Endodermal cell (in vitro differentiated cells): Measurements from ENCODE around the gene BLZF1. TPM values are rescaled to one million over a fixed set of nuclear protein-coding genes. Genes with fewer than 3 reads are reported as not detected.

ENCODE experiments used
- DNase-seq: peaks from one replicate; pipeline ENCODE4 v3.0.0-alpha.2; 2017
- H3K27ac ChIP-seq: 2 replicates; pipeline ENCODE4 v1.5.1; 2013; ENCODE audit warnings: mild to moderate bottlenecking, low read depth, low read length, moderate library complexity
- H3K27me3 ChIP-seq: 2 replicates; pipeline ENCODE4 v1.6.1; 2013; ENCODE audit warnings: mild to moderate bottlenecking, low read length, moderate library complexity; ENCODE audit not compliant: insufficient read depth, control insufficient read depth, poor library complexity, severe bottlenecking
- H3K36me3 ChIP-seq: 2 replicates; pipeline ENCODE4 v1.7.0; 2013; ENCODE audit warnings: mild to moderate bottlenecking, low read length, moderate library complexity; ENCODE audit not compliant: control insufficient read depth, insufficient read depth
- H3K4me1 ChIP-seq: one replicate; pipeline ENCODE4 v1.7.0; 2013; ENCODE audit warnings: low read length; ENCODE audit not compliant: control insufficient read depth, insufficient read depth
- H3K4me3 ChIP-seq: 2 replicates; pipeline ENCODE4 v1.5.1; 2013; ENCODE audit warnings: mild to moderate bottlenecking, low read length, moderate library complexity
- H3K9ac ChIP-seq: 2 replicates; pipeline ENCODE4 v1.6.1; 2013; ENCODE audit warnings: mild to moderate bottlenecking, low read length, moderate library complexity; ENCODE audit not compliant: poor library complexity, severe bottlenecking; ENCODE audit errors: extremely low read depth
- H3K9me3 ChIP-seq: 2 replicates; pipeline ENCODE4 v1.6.1; 2013; ENCODE audit warnings: mild to moderate bottlenecking, low read length, moderate library complexity; ENCODE audit not compliant: control insufficient read depth
- H3K27ac Mint-ChIP-seq: 2 replicates; pipeline ENCODE4 v1.8.0; 2020; ENCODE audit warnings: mixed read lengths
- H3K27me3 Mint-ChIP-seq: 2 replicates; pipeline ENCODE4 v1.8.0; 2021; ENCODE audit warnings: mild to moderate bottlenecking, mixed read lengths; ENCODE audit not compliant: insufficient read depth
- H3K36me3 Mint-ChIP-seq: 2 replicates; pipeline ENCODE4 v1.8.0; 2020; ENCODE audit warnings: low read depth, mixed read lengths
- H3K4me1 Mint-ChIP-seq: 2 replicates; pipeline ENCODE4 v1.8.0; 2020; ENCODE audit warnings: mixed read lengths
- H3K4me3 Mint-ChIP-seq: 2 replicates; pipeline ENCODE4 v1.8.0; 2020; ENCODE audit warnings: mild to moderate bottlenecking, moderate library complexity, mixed read lengths
- H3K9me3 Mint-ChIP-seq: 2 replicates; pipeline ENCODE4 v1.8.0; 2020; ENCODE audit warnings: mild to moderate bottlenecking, mixed read lengths
- WGBS, 2 experiments: methylation state at CpG; one replicate each; pipeline versions ENCODE4 v1.1.5 to v1.1.7; 2013; ENCODE audit warnings: missing lambda C conversion rate in 2 of 2, mixed read lengths in 1 of 2; ENCODE audit not compliant: insufficient coverage in 1 of 2, insufficient read length in 1 of 2; 5-methylcytosine and 5-hydroxymethylcytosine counted together
- total RNA-seq, 2 donors: library from RNA; stranded (reverse); fragmentation: NEBNext Ultra II Directional in 1 of 2; extraction: Animal tissue kit (Norgen Biotek cat#: 25700) in 1 of 2; gene quantifications; 2 replicates in 1 of 2; 3 replicates in 1 of 2; pipeline ENCODE4 v1.2.1, GENCODE V29; 2021
- TF ChIP-seq, protein P1 (sequence below): fragments of 200-600 bp; sonication (generic); conservative IDR thresholded peaks from 2 replicates; pipeline ENCODE4 v1.5.0; 2021; ENCODE audit warnings: antibody characterized with exemption, mild to moderate bottlenecking

Gene BLZF1
- total RNA-seq, 2 donors from 2014 or later, result 16.8 to 18.4 TPM

DNA sequence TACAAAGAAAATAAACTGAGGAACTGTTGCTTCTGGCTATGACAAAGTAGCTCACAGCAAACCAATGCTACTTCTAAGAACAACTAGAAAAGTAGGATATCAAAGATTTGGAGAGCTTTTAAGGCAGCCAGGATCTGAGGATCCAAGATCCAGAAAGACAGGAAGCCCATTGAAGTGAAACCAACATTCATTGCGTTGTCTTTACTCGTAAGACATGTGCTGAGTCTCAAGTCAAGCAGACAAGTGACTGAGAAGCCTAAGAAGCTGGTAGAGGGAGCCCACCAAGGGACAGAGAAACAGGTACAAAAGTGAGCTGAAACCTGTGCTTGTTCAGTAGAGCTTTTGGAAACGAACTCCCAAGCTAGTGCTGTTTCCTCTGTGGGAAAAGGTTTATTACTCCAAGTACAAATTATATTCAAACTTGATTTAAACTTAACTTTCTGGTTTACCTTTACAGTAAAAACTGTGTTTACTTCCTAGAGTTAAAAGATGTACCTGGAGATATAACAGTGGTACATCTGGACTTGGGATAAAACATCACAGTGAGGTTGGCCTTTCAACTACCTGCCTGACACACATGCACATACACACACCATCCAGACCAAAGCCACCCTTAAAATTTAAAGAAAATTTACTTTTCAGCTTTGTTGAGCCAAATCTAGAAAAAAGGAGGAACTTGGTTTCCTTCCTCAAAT, 41.6 kb upstream of the BLZF1 start:
- H3K4me1 ChIP-seq, result no peaks in the 10 kb centered on the region
- Mint-ChIP-seq H3K4me3 (no peak overlapping the region), H3K27ac (no peak overlapping the region), H3K9me3 (peaks cover 8% of the 10 kb centered on the region), H3K36me3 (peaks cover 2% of the 10 kb centered on the region), H3K27me3 (no peaks in the 10 kb centered on the region), H3K4me1 (peaks cover 3% of the 10 kb centered on the region)
- no peak for DNase-seq
- H3K36me3 ChIP-seq, result no peaks in the 10 kb centered on the region
- no peak overlapping the region for H3K27ac ChIP-seq
- no peak overlapping the region for H3K9ac ChIP-seq
- H3K27me3 ChIP-seq, result no peaks in the 10 kb centered on the region
- TF ChIP-seq, protein P1, sequence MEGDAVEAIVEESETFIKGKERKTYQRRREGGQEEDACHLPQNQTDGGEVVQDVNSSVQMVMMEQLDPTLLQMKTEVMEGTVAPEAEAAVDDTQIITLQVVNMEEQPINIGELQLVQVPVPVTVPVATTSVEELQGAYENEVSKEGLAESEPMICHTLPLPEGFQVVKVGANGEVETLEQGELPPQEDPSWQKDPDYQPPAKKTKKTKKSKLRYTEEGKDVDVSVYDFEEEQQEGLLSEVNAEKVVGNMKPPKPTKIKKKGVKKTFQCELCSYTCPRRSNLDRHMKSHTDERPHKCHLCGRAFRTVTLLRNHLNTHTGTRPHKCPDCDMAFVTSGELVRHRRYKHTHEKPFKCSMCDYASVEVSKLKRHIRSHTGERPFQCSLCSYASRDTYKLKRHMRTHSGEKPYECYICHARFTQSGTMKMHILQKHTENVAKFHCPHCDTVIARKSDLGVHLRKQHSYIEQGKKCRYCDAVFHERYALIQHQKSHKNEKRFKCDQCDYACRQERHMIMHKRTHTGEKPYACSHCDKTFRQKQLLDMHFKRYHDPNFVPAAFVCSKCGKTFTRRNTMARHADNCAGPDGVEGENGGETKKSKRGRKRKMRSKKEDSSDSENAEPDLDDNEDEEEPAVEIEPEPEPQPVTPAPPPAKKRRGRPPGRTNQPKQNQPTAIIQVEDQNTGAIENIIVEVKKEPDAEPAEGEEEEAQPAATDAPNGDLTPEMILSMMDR, result no peak
- H3K9me3 ChIP-seq, result peaks cover 6% of the 10 kb centered on the region
- 93 to 97% methylated on average over 3 of the region's 3 CpGs for WGBS, 2 experiments
- no peak overlapping the region for H3K4me3 ChIP-seq

DNA sequence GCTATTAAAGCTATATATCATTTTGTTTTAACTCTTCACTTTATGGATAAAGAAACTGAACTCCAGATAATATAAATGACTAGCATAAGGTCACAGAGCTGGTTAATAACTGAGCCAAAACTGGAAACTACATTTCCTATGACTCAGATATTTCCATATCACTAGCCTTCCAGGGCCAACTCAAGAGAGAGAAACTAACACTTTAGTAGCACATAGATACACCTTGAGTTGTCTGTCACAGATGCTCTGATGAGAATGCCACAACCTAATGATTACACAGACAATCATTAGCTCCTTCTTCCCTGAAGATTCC, 41.1 kb upstream of the BLZF1 start:
- Mint-ChIP-seq H3K27me3 (no peaks in the 10 kb centered on the region), H3K4me3 (no peak overlapping the region), H3K4me1 (peaks cover 3% of the 10 kb centered on the region), H3K9me3 (peaks cover 12% of the 10 kb centered on the region), H3K36me3 (peaks cover 2% of the 10 kb centered on the region), H3K27ac (no peak overlapping the region)
- DNase-seq, result no peak
- H3K9me3 ChIP-seq, result peaks cover 7% of the 10 kb centered on the region
- H3K27ac ChIP-seq, result no peak overlapping the region
- no peaks in the 10 kb centered on the region for H3K27me3 ChIP-seq
- TF ChIP-seq, protein P1, result no peak
- no peaks in the 10 kb centered on the region for H3K4me1 ChIP-seq
- no peak overlapping the region for H3K4me3 ChIP-seq
- no peak overlapping the region for H3K9ac ChIP-seq
- no peaks in the 10 kb centered on the region for H3K36me3 ChIP-seq

DNA sequence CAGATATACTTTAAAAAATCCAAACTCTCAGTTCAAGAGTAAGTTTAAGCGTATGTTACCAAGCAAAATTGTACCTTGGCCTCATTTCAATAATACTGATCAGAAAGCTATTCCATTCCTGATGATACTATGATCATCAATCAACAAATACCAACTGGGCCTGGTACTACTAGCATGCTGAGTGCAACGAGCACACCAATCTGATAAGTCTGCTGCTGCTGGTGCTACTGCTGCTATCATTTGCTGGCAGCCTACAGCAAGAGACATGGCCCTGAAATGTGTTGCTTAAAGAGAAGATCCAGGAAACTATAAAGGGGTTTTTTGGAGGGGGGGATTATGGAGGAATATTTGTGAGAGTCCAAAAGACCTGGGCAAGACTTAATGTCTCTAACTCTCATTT, 40.1 kb upstream of the BLZF1 start:
- Histone ChIP-seq H3K9ac (no peak overlapping the region), H3K4me3 (no peak overlapping the region), H3K36me3 (no peaks in the 10 kb centered on the region), H3K27ac (no peak overlapping the region), H3K27me3 (no peaks in the 10 kb centered on the region), H3K9me3 (peaks cover 7% of the 10 kb centered on the region), H3K4me1 (no peaks in the 10 kb centered on the region)
- TF ChIP-seq, protein P1, result no peak
- 86 to 95% methylated on average over 1 to 2 of the region's 2 CpGs for WGBS, 2 experiments
- H3K4me1 Mint-ChIP-seq, result peaks cover 3% of the 10 kb centered on the region
- H3K4me3 Mint-ChIP-seq, result no peak overlapping the region
- no peak overlapping the region for H3K27ac Mint-ChIP-seq
- H3K9me3 Mint-ChIP-seq, result peaks cover 18% of the 10 kb centered on the region
- peaks cover 2% of the 10 kb centered on the region for H3K36me3 Mint-ChIP-seq
- H3K27me3 Mint-ChIP-seq, result no peaks in the 10 kb centered on the region
- no peak for DNase-seq
